ENCODE data around the gene AR.
"Not testable (repeated sequence)": the region's sequence is repeated elsewhere in the genome, so short reads cannot be mapped to it uniquely, and the experiment has no call there.

AR gene

GRCh38 chrX:67624325-67624724 lies 80.5 kb downstream of the AR start:
- Histone ChIP-seq H3K27ac (ENCODE audit: low read depth, low read length) (no peak overlapping the region), H3K27me3 (ENCODE audit: low read length) (no peaks in the 10 kb centered on the region), H3K9ac (ENCODE audit: low read length) (no peak overlapping the region), H4K20me1 (ENCODE audit: low read depth, low read length) (no peaks in the 10 kb centered on the region), H3K4me2 (ENCODE audit: low read depth, low read length, poor library complexity, severe bottlenecking) (no peak overlapping the region), H2AFZ (ENCODE audit: low read depth, low read length, severe bottlenecking) (no peak overlapping the region), H3F3A (ENCODE audit: insufficient read depth) (no peaks in the 10 kb centered on the region), H3K79me2 (ENCODE audit: insufficient read depth, low read length) (no peaks in the 10 kb centered on the region), H3K9me2 (replicated peaks; ENCODE audit: insufficient read depth, low read length) (no peaks in the 10 kb centered on the region), H3K9me3 (ENCODE audit: insufficient read depth, low read length) (no peaks in the 10 kb centered on the region), H3K4me3 (ENCODE audit: insufficient read depth, low read length, poor library complexity, severe bottlenecking) (no peak overlapping the region), H3K36me3 (ENCODE audit: low read length) (no peaks in the 10 kb centered on the region)
- no peak for TF ChIP-seq CTCF (IDR thresholded peaks at IDR 0.05; ENCODE audit: insufficient read depth, low read length, poor library complexity, severe bottlenecking)

- TF ChIP-seq CTCF (IDR thresholded peaks at IDR 0.05; ENCODE audit: insufficient read depth, low read length, poor library complexity, severe bottlenecking) (no peak), EZH2phosphoT487 (conservative IDR thresholded peaks at IDR 0.05; ENCODE audit: low read length) (no peak)
- Histone ChIP-seq H2AFZ (ENCODE audit: low read depth, low read length, severe bottlenecking) (no peak overlapping the region), H3K27ac (ENCODE audit: low read depth, low read length) (no peak overlapping the region), H3K4me2 (ENCODE audit: low read depth, low read length, poor library complexity, severe bottlenecking) (no peak overlapping the region), H4K20me1 (ENCODE audit: low read depth, low read length) (no peaks in the 10 kb centered on the region), H3F3A (ENCODE audit: insufficient read depth) (no peaks in the 10 kb centered on the region), H3K9ac (ENCODE audit: low read length) (no peak overlapping the region), H3K79me2 (ENCODE audit: insufficient read depth, low read length) (no peaks in the 10 kb centered on the region), H3K27me3 (ENCODE audit: low read length) (no peaks in the 10 kb centered on the region), H3K4me3 (ENCODE audit: insufficient read depth, low read length, poor library complexity, severe bottlenecking) (no peak overlapping the region), H3K9me3 (ENCODE audit: insufficient read depth, low read length) (no peaks in the 10 kb centered on the region), H3K9me2 (replicated peaks; ENCODE audit: insufficient read depth, low read length) (no peaks in the 10 kb centered on the region), H3K36me3 (ENCODE audit: low read length) (no peaks in the 10 kb centered on the region)
Measured at GRCh38 chrX:67635424-67635823, 91.6 kb downstream of the AR start.

GRCh38 chrX:67636532-67636931 lies 92.7 kb downstream of the AR start:
- Histone ChIP-seq H3K9me3 (ENCODE audit: insufficient read depth, low read length) (no peaks in the 10 kb centered on the region), H4K20me1 (ENCODE audit: low read depth, low read length) (no peaks in the 10 kb centered on the region), H3K9ac (ENCODE audit: low read length) (no peak overlapping the region), H3K4me3 (ENCODE audit: insufficient read depth, low read length, poor library complexity, severe bottlenecking) (no peak overlapping the region), H3K27me3 (ENCODE audit: low read length) (no peaks in the 10 kb centered on the region), H3K4me2 (ENCODE audit: low read depth, low read length, poor library complexity, severe bottlenecking) (no peak overlapping the region), H3F3A (ENCODE audit: insufficient read depth) (no peaks in the 10 kb centered on the region), H3K36me3 (ENCODE audit: low read length) (no peaks in the 10 kb centered on the region), H2AFZ (ENCODE audit: low read depth, low read length, severe bottlenecking) (no peak overlapping the region), H3K9me2 (replicated peaks; ENCODE audit: insufficient read depth, low read length) (no peaks in the 10 kb centered on the region), H3K79me2 (ENCODE audit: insufficient read depth, low read length) (no peaks in the 10 kb centered on the region), H3K27ac (ENCODE audit: low read depth, low read length) (no peak overlapping the region)
- no peak for TF ChIP-seq CTCF (IDR thresholded peaks at IDR 0.05; ENCODE audit: insufficient read depth, low read length, poor library complexity, severe bottlenecking)
- no peak for TF ChIP-seq EZH2phosphoT487 (conservative IDR thresholded peaks at IDR 0.05; ENCODE audit: low read length)

- not testable (repeated sequence) for H3F3A ChIP-seq (ENCODE audit: insufficient read depth); H4K20me1 ChIP-seq (ENCODE audit: low read depth, low read length); H3K9me2 ChIP-seq (replicated peaks; ENCODE audit: insufficient read depth, low read length); H3K27ac ChIP-seq (ENCODE audit: low read depth, low read length); H3K79me2 ChIP-seq (ENCODE audit: insufficient read depth, low read length); H3K4me2 ChIP-seq (ENCODE audit: low read depth, low read length, poor library complexity, severe bottlenecking); H3K9ac ChIP-seq (ENCODE audit: low read length); H3K27me3 ChIP-seq (ENCODE audit: low read length); H3K9me3 ChIP-seq (ENCODE audit: insufficient read depth, low read length); H3K4me3 ChIP-seq (ENCODE audit: insufficient read depth, low read length, poor library complexity, severe bottlenecking); H3K36me3 ChIP-seq (ENCODE audit: low read length); H2AFZ ChIP-seq (ENCODE audit: low read depth, low read length, severe bottlenecking)
Measured at GRCh38 chrX:67637293-67637692, 93.5 kb downstream of the AR start.

Data from SU-DHL-6 (cell line).